Left lung (tissue), 10 donors: ENCODE data around the gene CHRNA4. TPM values are rescaled to one million over a fixed set of nuclear protein-coding genes. Genes with fewer than 3 reads are reported as not detected.
A peak's percentile ranks its signal among the peaks of the same experiment; 100 is the strongest.
"Not testable (repeated sequence)": the region's sequence is repeated elsewhere in the genome, so short reads cannot be mapped to it uniquely, and the experiment has no call there.

ENCODE experiments used
- ATAC-seq: fragments of 200-7000 bp; cut with Tn5 transposase; one replicate; pipeline ENCODE4 v1.9.1; 2020; ENCODE audit warnings: moderate library complexity
- DNase-seq, 4 donors: peaks; one replicate each; pipeline ENCODE4 v3.0.0-alpha.2; 2013 to 2020
- H3K27ac ChIP-seq, 2 donors: fragments of 200-600 bp; sonication (generic) in 1 of 2; one replicate each; pipeline versions ENCODE4 v1.5.0 to v1.8.0; 2020 to 2021
- H3K27me3 ChIP-seq, 2 donors: fragments of 200-600 bp; sonication (generic) in 1 of 2; one replicate each; pipeline versions ENCODE4 v1.5.0 to v1.8.0; 2020 to 2021
- H3K36me3 ChIP-seq, 2 donors: fragments of 200-600 bp; sonication (generic) in 1 of 2; one replicate each; pipeline versions ENCODE4 v1.5.0 to v1.8.0; 2020 to 2021
- H3K4me1 ChIP-seq, 2 donors: fragments of 200-600 bp; one replicate each; pipeline ENCODE4 v1.8.0; 2021
- H3K4me3 ChIP-seq, 2 donors: fragments of 200-600 bp; sonication (generic) in 1 of 2; one replicate each; pipeline versions ENCODE4 v1.5.0 to v1.8.0; 2020 to 2021; ENCODE audit warnings: mild to moderate bottlenecking in 1 of 2
- H3K9me3 ChIP-seq, 2 donors: fragments of 200-600 bp; sonication (generic) in 1 of 2; one replicate each; pipeline versions ENCODE4 v1.5.0 to v1.8.0; 2020 to 2021
- intact Hi-C, 2 donors: fragments of 100-400 bp; cut with DNase I; formaldehyde crosslinking; loops; one replicate each; pipeline versions ENCODE4 v1.11.2 to v1.14.2; 2022
- polyA plus RNA-seq, 6 donors: library from polyadenylated mRNA; unstranded; fragments of 120-200 nt; gene quantifications; one replicate each; pipeline ENCODE4 v1.2.1, GENCODE V29; 2013; ENCODE audit not compliant: insufficient read length in 6 of 6
- total RNA-seq, 2 donors: library from RNA; stranded (reverse); fragmentation: NEBNext Ultra II Directional; extraction: Animal tissue kit (Norgen Biotek cat#: 25700); gene quantifications; one replicate each; pipeline ENCODE4 v1.2.1, GENCODE V29; 2021
- TF ChIP-seq, protein P1 (sequence below), 2 donors: fragments of 200-600 bp; sonication (generic) in 1 of 2; IDR thresholded peaks; one replicate each; pipeline versions ENCODE4 v1.5.0 to v1.8.0; 2021; ENCODE audit warnings: antibody characterized with exemption in 2 of 2
- donor health status: DM: no; HTN: yes; CAD: no.
- donor health status: DM: no; HTN: no; CAD: no.

The CHRNA4 gene
- total and polyA plus RNA-seq, 8 donors: 0.16 to 1.3 (median 1.00) TPM; not detected in 2

DNA sequence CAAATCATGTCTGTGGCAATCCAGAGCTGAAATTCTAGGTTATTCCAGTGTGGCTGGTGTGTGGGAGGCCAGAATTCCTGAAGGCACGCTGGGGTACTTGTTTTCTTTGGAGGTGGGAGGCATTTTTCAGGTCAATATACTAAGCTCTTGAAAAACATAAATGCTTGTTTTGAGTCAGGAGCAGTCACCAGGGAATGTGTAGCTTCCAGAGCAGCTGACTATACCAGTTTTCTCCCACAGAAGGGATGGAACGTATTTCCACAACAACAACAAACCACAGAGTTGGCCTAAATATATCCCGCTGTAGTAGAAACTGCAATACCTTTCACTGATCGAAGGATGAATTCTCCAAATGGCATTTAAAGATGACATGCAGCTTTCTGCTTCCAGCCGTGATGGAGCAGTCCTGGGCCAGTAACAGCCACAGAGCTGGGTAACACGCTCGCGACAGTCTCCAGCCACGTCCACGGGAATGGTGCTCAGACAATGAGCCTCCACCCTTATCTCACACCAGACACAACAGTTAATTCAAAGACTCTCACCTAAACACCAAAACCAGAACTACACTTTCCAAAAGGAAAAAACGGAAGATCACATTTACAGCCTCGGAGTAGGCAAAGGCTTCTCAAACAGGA is 23.2 kb downstream of the CHRNA4 start:
- Histone ChIP-seq H3K27ac (no peak overlapping the region), H3K27me3 (peaks cover 0 to 65% of the 10 kb centered on the region in 2 donors), H3K36me3 (no peaks in the 10 kb centered on the region), H3K9me3 (peaks cover 0 to 9% of the 10 kb centered on the region in 2 donors), H3K4me3 (no peak overlapping the region), H3K4me1 (no peaks in the 10 kb centered on the region)
- ATAC-seq (no peak), DNase-seq (no peak)
- TF ChIP-seq, protein P1, sequence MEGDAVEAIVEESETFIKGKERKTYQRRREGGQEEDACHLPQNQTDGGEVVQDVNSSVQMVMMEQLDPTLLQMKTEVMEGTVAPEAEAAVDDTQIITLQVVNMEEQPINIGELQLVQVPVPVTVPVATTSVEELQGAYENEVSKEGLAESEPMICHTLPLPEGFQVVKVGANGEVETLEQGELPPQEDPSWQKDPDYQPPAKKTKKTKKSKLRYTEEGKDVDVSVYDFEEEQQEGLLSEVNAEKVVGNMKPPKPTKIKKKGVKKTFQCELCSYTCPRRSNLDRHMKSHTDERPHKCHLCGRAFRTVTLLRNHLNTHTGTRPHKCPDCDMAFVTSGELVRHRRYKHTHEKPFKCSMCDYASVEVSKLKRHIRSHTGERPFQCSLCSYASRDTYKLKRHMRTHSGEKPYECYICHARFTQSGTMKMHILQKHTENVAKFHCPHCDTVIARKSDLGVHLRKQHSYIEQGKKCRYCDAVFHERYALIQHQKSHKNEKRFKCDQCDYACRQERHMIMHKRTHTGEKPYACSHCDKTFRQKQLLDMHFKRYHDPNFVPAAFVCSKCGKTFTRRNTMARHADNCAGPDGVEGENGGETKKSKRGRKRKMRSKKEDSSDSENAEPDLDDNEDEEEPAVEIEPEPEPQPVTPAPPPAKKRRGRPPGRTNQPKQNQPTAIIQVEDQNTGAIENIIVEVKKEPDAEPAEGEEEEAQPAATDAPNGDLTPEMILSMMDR (IDR thresholded peaks at IDR 0.05): no peak
- intact Hi-C loops: no loop called here

DNA sequence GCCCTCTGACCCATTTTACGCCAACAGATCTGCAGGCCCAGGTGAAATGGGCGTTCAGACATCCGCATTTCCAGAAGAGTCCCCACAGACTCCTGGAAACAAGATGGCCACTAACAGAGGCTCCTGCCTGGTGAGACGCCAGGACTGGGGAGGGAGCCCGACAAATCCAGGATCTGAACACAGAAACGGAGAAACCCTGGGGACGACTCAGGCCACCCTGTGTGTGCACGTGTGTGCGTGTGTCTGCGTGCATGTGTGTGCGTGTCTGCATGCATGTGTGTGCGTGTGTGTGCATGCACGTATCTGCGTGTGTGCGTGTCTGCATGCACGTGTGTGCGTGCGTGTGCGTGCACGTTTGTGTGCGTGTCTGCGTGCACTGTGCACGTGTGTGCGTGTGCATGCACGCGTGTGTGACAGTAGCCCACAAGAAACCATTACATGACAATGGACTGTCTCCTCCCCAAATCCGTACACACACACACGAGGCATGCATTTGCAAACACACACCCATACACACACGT is 24.9 kb downstream of the CHRNA4 start:
- intact Hi-C loops: no loop called here
- no peak for ATAC-seq
- Histone ChIP-seq H3K36me3 (no peaks in the 10 kb centered on the region), H3K27me3 (peaks cover 0 to 73% of the 10 kb centered on the region in 2 donors), H3K4me3 (no peak overlapping the region), H3K9me3 (peaks cover 0 to 19% of the 10 kb centered on the region in 2 donors), H3K4me1 (no peaks in the 10 kb centered on the region), H3K27ac (no peak overlapping the region)
- peak in 1 of 4 donors; percentile 43 for DNase-seq
- TF ChIP-seq, protein P1 (IDR thresholded peaks at IDR 0.05): no peak

DNA sequence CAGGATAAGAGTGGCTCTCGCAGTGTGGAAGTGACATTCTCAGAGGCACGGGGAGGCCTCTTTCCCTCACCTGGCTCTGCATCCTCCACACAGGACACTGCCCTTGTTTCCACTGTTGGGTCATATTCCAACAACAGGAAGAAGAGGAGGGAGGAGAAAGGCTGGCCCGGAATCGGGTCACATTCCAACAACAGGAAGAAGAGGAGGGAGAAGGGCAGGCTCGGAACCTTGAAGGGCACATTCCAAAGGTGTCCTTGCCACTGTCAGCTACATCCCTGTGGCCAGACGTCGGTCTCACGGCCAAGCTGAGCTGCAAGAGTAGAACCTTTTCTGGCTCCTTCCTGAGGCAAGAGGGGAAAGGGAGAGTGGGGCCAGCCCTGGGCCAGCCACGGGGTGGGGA is 25.4 kb downstream of the CHRNA4 start:
- H3K27me3 ChIP-seq: peaks cover 0 to 78% of the 10 kb centered on the region in 2 donors
- H3K4me1 ChIP-seq: no peaks in the 10 kb centered on the region
- no peak overlapping the region for H3K4me3 ChIP-seq
- peak in 1 of 4 donors; percentile 47 for DNase-seq
- no peaks in the 10 kb centered on the region for H3K36me3 ChIP-seq
- no peak overlapping the region for H3K27ac ChIP-seq
- H3K9me3 ChIP-seq: peaks cover 0 to 16% of the 10 kb centered on the region in 2 donors
- intact Hi-C loops: no loop called here
- no peak for ATAC-seq
- TF ChIP-seq, protein P1 (IDR thresholded peaks at IDR 0.05): no peak

DNA sequence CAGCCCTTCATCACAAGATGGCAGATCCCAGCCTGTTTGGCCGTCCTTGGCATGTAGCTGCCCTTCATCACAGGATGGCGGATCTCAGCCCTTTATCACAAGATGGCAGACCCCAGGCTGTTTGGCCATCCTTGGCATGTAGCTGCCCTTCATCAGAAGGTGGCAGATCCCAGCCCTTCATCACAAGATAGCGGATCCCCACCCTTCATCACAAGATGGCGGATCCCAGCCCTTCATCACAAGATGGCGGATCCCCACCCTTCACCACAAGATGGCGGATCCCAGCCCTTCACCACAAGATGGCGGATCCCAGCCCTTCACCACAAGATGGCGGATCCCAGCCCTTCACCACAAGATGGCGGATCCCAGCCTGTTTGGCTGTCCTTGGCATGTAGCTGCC is 26.1 kb downstream of the CHRNA4 start:
- H3K4me3 ChIP-seq, DNase-seq, H3K27ac ChIP-seq, intact Hi-C loops, ATAC-seq, H3K4me1 ChIP-seq, H3K36me3 ChIP-seq: not testable (repeated sequence)
- peaks cover 0 to 85% of the 10 kb centered on the region in 2 donors for H3K27me3 ChIP-seq
- peaks cover 0 to 13% of the 10 kb centered on the region in 2 donors for H3K9me3 ChIP-seq

DNA sequence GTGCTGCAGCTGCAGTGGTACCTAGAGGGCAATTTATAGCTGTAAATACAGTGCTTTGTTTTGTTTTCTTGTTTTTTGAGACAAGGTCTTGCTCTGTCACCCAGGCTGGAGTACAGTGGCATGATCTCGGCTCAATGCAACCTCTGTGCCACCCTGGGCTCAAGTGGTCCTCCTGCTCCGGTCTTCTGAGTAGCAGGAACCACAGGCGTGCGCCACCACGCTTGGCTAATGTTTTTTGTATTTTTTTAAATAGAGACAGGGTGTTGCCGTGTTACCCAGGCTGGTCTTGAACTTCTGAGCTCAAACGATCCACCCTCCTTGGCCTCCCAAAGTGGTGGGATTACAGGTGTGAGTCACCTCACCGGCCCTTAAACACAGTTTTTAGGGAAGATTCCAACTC is 26.8 kb downstream of the CHRNA4 start:
- peaks cover 0 to 92% of the 10 kb centered on the region in 2 donors for H3K27me3 ChIP-seq
- H3K36me3 ChIP-seq: no peaks in the 10 kb centered on the region
- ATAC-seq (no peak), DNase-seq (peak in 1 of 4 donors; percentile 33)
- H3K4me1 ChIP-seq: no peaks in the 10 kb centered on the region
- TF ChIP-seq, protein P1 (IDR thresholded peaks at IDR 0.05): no peak
- no peak overlapping the region for H3K4me3 ChIP-seq
- H3K9me3 ChIP-seq: peaks cover 0 to 10% of the 10 kb centered on the region in 2 donors
- intact Hi-C loops: no loop called here
- H3K27ac ChIP-seq: no peak overlapping the region
